Right kidney (tissue), 1 donor: Measurements from ENCODE around the gene PARVG.
"Not testable (repeated sequence)": the region's sequence is repeated elsewhere in the genome, so short reads cannot be mapped to it uniquely, and the experiment has no call there.

Experiments
- DNase-seq: peaks from one replicate; pipeline ENCODE4 v3.0.0-alpha.2; 2016

The PARVG gene

DNA sequence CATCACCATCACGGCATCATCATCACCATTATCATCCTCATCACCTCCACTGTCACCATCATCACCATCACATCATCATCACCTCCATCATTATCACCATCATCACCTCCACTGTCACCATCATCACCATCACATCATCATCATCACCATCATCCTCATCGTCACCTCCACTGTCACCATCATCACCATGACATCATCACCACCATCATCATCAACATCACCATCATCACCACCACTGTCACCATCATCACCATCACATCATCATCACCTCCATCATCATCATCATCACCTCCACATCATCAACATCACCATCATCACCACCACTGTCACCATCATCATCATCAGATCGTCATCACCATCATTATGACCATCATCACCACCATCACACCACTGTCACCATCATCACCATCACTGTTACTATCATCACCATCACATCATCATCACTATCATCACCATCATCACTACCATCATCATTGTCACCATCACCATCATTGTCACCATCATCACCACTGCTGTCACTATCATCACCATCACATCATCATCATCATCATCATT is 32.8 kb downstream of the PARVG start:
- no peak for DNase-seq

- no peak for DNase-seq
These were observed 33.5 kb downstream of the PARVG start for GRCh38 chr22:44214187-44214586.

- no peak for DNase-seq
These were observed 34.0 kb downstream of the PARVG start for GRCh38 chr22:44214764-44215163.

- no peak for DNase-seq
These were observed 34.6 kb downstream of the PARVG start for GRCh38 chr22:44215287-44215686.

DNA sequence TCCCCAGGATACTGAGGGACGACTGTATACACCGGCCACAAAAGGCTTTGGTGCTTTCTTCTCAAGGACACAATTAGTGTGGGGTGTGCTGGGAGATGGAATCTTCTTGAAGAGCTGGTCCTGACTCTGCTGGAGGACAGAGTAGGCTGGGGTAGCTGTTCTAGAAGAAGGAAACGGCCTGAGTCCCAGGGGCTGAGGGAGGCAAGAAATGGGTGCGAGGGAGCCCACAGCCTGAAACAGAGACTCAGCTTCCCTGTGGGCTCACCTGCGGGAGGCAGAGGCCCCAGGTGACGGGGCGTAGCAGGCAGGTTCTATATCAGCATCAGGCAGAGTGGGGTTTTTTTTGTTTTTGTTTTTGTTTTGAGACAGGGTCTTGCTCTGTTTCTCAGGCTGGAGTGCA is 36.6 kb downstream of the PARVG start:
- no peak for DNase-seq

- no peak for DNase-seq
These were observed 37.3 kb downstream of the PARVG start for GRCh38 chr22:44218071-44218470.

- no peak for DNase-seq
These were observed 38.6 kb downstream of the PARVG start for GRCh38 chr22:44219101-44219870.

- no peak for DNase-seq
These were observed 40.3 kb downstream of the PARVG start for GRCh38 chr22:44220727-44221680.

- no peak for DNase-seq
These were observed 41.2 kb downstream of the PARVG start for GRCh38 chr22:44221710-44222475.

GRCh38 chr22:44224166-44224565 is 43.4 kb downstream of the PARVG start:
- no peak for DNase-seq

DNA sequence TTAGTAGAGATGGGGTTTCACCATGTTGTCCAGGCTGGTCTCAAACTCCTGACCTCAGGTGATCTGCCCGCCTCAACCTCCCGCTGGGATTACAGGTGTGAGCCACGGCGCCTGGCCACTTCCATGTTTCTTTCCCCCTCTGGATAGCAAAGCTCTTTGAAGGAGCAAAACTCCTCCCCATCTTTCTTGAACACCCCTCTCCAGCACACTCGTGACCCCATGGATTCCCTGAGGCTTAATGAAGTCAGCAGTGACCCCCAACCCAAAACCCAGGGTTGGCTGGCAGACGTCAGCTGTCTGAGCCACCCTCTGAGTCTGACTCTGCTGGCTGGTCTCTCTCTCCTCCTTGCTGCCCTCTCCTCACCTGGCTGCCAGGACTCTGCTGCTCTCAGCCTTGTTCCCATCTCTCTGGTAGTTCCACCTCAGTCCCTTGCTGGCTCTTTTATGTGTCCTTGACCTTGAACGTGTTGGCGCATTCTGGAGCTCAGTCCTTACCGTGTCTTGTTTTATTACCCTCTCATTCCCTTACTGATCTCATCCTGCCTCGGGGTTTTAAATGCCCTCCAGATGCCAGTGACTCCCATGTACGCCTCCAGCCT is 44.5 kb downstream of the PARVG start:
- DNase-seq = no peak

DNA sequence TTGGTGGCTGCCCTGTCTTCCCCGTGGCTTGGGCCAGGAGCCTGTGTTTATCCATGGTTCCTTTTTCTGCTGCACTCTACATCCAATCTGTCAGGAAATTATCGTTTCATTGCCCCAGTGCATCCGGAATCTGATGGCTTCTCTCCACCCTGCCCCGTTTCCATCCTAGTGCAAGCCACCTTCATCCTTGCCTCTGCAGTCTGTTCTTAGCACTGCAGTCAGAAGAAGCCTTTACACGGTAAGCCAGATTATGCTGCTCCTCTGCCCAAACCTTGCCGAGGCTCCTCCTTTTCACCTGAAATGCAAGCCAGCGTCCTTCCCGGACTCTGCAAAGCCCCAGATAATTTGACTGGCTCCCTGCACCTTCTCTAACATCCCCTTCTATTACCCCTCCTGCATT is 45.1 kb downstream of the PARVG start:
- DNase-seq = no peak

GRCh38 chr22:44229331-44229730 is 48.6 kb downstream of the PARVG start:
- DNase-seq = no peak

GRCh38 chr22:44229809-44230208 is 49.1 kb downstream of the PARVG start:
- DNase-seq = no peak

- no peak for DNase-seq
These were observed 50.5 kb downstream of the PARVG start for GRCh38 chr22:44231233-44231632.

DNA sequence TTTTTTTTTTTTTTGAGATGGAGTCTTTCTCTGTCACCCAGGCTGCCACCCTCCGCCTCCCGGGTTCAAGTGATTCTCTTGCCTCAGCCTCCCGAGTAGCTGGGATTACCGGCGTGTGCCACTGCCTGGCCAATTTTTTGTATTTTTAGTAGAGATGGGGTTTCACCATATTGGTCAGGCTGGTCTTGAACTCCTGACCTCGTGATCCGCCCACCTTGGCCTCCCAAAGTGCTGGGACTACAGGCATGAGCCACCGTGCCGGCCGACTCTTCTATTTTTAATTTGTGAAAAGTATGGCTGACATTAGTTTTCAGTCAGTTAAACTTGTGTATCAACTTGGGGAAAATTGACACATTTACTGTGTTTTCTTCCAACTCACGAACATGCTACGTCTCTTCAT is 53.6 kb downstream of the PARVG start:
- not testable (repeated sequence) for DNase-seq

GRCh38 chr22:44237290-44237689 is 56.6 kb downstream of the PARVG start:
- DNase-seq = no peak

DNA sequence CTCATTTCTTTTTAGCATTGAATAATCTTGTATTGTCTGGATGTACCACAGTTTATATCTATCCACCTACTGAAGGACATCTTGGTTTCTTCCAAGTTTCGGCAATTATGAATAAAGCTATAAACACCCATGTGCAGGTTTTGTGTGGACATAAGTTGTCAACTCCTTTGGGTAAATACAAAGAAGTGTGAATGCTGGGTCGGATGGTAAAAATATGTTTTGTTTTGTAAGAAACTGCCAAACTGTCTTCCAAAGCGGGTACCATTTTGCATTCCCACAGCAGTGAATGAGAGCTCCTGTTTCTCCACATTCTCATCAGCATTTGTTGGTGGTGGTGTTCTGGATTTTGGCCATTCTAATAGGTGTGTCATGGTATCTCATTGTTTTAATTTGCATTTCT is 60.4 kb downstream of the PARVG start:
- not testable (repeated sequence) for DNase-seq

DNA sequence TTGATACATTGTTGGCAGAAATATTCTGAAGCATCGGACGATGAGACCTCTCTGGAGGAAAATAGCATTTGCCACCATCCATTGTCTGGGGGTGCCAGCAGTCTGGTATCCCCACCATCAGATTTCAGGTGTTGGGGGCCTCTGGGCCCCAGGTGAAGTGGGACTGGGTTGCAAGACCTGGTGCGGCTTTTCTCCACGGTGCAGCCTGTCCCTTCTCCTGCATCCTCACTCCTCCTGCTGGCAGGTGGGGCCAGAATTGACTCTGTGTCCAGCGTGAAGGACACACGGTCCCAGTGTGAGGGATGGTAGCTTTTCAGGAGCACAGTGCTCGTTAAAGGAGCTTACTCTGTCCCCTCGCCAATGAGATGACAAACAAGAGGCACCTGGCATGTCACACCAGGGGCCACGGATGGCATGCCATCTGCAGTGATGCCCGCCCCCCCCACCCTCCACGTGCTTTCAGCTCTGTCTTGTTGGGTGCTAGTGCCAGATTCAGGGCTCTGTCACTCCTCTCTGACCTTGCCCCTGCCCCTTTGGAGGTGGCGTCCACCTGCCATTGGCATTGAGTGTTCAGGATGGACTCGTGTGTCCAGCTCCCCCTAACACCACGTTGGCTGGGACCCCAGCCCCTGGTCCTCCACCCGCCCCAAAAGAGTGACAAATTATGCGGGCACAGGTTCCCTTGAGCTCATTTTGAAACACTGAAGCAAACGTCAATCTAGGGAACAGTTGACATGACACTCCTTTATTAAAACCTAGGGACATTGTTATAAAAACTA is 62.4 kb downstream of the PARVG start:
- no peak for DNase-seq

- DNase-seq = no peak
These were observed 63.0 kb downstream of the PARVG start for GRCh38 chr22:44243761-44244160.

DNA sequence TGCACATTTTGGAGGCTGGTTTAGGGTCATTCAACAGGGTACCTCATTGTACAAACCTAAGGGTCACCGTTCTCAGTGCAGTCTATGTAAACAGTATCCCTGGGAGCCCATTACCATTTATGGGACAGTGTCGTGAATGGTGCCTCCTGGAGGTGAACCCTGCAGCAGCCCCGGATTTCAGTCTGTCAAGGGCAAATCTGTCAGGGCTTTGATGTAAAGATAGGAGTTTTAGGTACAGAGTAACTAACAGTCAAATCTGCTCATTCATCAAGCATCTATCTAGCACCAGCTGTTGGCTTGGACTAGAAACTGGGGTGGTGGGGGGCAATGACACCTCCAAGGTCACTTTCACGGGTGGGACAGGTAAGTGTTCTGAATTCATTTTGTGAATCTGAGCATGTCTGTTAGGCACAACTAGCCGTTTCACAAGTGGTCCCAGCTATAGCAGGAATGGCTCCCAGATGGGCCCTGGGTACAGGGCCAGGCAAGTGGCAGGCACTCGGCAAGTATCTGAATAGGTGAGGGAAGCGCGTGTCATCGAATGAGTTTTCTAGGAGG is 63.6 kb downstream of the PARVG start:
- no peak for DNase-seq
